Osteocyte (in vitro differentiated cells): Measurements from ENCODE around the gene TTC31. TPM values are rescaled to one million over a fixed set of nuclear protein-coding genes. Genes with fewer than 3 reads are reported as not detected.

Experiments
- DNase-seq: peaks from one replicate; pipeline ENCODE4 v3.0.0; 2021; ENCODE audit warnings: mixed read lengths; ENCODE audit not compliant: unreplicated experiment; ENCODE audit errors: extremely low spot score
- H3K27ac Mint-ChIP-seq: one replicate; pipeline ENCODE4 v1.8.0; 2021; ENCODE audit warnings: mild to moderate bottlenecking, mixed read lengths; ENCODE audit not compliant: unreplicated experiment
- H3K27me3 Mint-ChIP-seq: one replicate; pipeline ENCODE4 v1.8.0; 2021; ENCODE audit warnings: mixed read lengths; ENCODE audit not compliant: unreplicated experiment
- H3K36me3 Mint-ChIP-seq: one replicate; pipeline ENCODE4 v1.8.0; 2021; ENCODE audit warnings: mixed read lengths; ENCODE audit not compliant: unreplicated experiment
- H3K4me1 Mint-ChIP-seq: one replicate; pipeline ENCODE4 v1.8.0; 2021; ENCODE audit warnings: mixed read lengths; ENCODE audit not compliant: unreplicated experiment
- H3K4me3 Mint-ChIP-seq: one replicate; pipeline ENCODE4 v1.8.0; 2021; ENCODE audit warnings: mild to moderate bottlenecking, moderate library complexity, mixed read lengths; ENCODE audit not compliant: unreplicated experiment
- H3K9me3 Mint-ChIP-seq: one replicate; pipeline ENCODE4 v1.8.0; 2021; ENCODE audit warnings: mixed read lengths; ENCODE audit not compliant: unreplicated experiment
- total RNA-seq: library from RNA; stranded (reverse); gene quantifications from 2 replicates; pipeline ENCODE4 v1.2.1, GENCODE V29; 2021
- TF ChIP-seq, protein P1 (sequence below): fragments of 200-600 bp; sonication (generic); IDR thresholded peaks from 2 replicates; pipeline ENCODE4 v1.5.0; 2021; ENCODE audit warnings: antibody characterized with exemption, mild to moderate bottlenecking, moderate library complexity

TTC31 gene
- total RNA-seq, 1 donor from 2014 or later, result 24.2 TPM

DNA sequence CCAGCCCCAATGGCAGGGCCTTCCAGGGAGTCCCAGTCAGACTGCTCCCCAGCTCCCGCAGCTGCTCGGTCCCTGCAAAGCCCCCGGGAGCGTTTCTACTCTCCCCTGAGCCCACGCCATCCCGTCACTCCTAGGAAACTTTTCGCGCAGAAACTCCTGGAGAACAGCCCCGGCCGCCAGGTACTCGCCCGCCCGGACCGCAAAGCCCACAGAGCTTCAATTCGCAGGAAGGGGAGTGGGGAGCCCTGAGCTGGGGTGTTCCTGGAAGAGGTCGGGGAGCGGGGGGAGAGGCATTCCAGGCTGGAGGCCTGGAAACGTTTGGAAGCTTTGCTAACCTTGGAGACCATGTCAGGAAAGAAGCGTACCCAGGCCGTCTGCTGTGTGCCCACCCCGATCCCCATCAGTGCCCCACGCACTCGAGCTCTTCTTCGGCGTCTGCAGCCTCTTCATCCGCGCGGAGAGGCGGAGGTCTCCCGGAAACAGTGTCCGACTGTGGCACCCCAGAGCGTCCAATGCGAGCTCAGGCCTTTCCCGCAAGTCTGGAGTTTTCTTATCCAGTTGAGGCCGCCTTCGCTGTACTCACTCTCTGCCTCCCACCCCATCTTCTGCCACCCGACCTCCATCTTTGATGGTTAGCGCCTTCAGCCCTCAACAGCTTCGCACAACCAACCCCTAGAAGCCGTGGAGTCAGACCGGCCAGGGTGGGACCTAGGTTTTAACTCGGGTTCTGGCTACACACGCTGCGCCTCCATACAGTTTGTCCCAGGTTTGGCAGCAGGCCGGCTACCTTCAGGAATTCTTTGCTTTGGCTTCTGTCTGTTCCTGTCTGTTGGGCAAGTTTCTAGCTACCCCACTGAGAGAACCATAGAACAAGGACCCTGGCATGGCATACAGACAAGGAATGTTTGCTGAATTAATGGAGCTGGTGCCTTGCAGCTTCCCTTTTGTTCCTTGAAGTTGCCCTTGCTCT lies 20.9 kb downstream of the TTC31 start:
- TF ChIP-seq, protein P1, sequence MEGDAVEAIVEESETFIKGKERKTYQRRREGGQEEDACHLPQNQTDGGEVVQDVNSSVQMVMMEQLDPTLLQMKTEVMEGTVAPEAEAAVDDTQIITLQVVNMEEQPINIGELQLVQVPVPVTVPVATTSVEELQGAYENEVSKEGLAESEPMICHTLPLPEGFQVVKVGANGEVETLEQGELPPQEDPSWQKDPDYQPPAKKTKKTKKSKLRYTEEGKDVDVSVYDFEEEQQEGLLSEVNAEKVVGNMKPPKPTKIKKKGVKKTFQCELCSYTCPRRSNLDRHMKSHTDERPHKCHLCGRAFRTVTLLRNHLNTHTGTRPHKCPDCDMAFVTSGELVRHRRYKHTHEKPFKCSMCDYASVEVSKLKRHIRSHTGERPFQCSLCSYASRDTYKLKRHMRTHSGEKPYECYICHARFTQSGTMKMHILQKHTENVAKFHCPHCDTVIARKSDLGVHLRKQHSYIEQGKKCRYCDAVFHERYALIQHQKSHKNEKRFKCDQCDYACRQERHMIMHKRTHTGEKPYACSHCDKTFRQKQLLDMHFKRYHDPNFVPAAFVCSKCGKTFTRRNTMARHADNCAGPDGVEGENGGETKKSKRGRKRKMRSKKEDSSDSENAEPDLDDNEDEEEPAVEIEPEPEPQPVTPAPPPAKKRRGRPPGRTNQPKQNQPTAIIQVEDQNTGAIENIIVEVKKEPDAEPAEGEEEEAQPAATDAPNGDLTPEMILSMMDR, result no peak
- Mint-ChIP-seq H3K36me3 (peaks cover 16% of the 10 kb centered on the region), H3K4me3 (peak overlapping the region; percentile 71), H3K27ac (peak overlapping the region; percentile 83), H3K4me1 (peaks cover 73% of the 10 kb centered on the region), H3K9me3 (no peaks in the 10 kb centered on the region), H3K27me3 (peaks cover 27% of the 10 kb centered on the region)
- DNase-seq, result no peak

DNA sequence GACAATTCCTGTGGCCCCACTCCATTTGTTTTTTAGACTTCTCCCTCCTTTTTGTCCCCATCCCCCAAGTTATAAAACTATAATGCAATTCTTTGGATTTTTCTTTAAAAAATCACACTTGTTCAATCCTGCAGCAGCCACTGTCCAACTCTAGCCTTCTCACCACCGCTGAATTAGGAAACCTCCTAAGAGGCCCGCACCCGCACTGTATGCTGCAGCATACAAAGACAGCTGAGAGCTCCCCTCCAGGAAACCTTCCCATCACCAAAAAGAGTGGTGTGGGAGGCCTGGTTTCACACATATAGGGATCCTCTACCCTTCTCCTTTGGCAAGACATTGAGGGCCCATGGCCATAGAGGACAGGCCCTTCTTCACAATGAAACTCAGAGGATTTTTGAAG lies 21.7 kb downstream of the TTC31 start:
- Mint-ChIP-seq H3K27ac (peak overlapping the region; percentile 83), H3K4me3 (peak overlapping the region; percentile 71), H3K36me3 (peaks cover 16% of the 10 kb centered on the region), H3K27me3 (peaks cover 24% of the 10 kb centered on the region), H3K4me1 (peaks cover 68% of the 10 kb centered on the region), H3K9me3 (no peaks in the 10 kb centered on the region)
- TF ChIP-seq, protein P1, result no peak
- no peak for DNase-seq

- no peaks in the 10 kb centered on the region for H3K9me3 Mint-ChIP-seq
These were observed 22.8 kb downstream of the TTC31 start for GRCh38 chr2:74505448-74506246.

DNA sequence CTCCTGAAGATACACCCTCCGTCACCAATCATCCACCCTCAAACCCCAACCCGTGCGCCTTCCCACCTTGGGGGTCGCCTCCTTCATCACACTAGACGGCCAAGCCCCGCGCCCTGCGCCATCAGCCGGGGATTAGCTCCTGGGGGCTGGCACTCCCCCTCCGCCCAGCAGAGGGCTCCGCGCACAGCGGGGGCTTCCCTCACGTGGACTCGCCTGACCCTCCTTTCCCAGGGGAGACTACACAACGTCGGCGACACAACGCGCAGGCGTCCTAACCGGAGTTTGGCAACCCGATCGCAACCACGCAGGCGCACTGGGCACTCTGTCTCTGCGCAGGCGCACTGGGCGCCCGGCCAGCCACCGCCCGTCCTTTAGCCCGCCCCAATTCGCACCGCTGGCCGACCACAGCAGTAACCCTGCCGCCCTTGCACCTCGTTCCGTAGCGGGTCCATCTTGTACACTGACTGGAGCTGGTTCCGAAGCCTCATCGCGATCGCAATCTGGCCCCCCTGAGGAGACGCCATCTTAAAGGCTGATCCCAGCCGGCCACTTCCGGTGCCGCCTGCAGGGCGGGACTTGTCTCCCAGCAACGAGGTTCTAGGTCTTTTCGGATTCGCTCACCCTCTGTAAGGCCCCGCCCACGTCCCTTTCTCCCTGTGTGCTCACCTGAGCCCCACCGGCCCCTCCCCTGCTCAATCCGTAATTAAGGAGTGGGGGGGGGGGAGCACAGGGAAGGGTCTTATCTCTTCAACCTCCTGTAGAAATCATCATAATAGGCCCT lies 24.5 kb downstream of the TTC31 start, which contains the start of gene PCGF1:
Gene PCGF1 (minus strand): TSS at position 551 of the 781 bp plus-strand sequence. CDS start 27 bp downstream, at position 524.
- H3K4me1 Mint-ChIP-seq, result peaks cover 58% of the 10 kb centered on the region
- H3K27me3 Mint-ChIP-seq, result peaks cover 34% of the 10 kb centered on the region
- H3K9me3 Mint-ChIP-seq, result no peaks in the 10 kb centered on the region
- DNase-seq, result peak; percentile 98
- peak within 1 kb of the TSS; percentile 98 for H3K4me3 Mint-ChIP-seq
- peak within 1 kb of the TSS; percentile 100 for H3K27ac Mint-ChIP-seq
- TF ChIP-seq, protein P1, result peak; percentile 49
- peaks cover 20% of the 10 kb centered on the region for H3K36me3 Mint-ChIP-seq

More at GRCh38 chr2:74505448-74506246, 22.8 kb downstream of the TTC31 start:
- Mint-ChIP-seq H3K4me3 (peak overlapping the region; percentile 98), H3K27ac (peak overlapping the region; percentile 83), H3K36me3 (peaks cover 20% of the 10 kb centered on the region), H3K27me3 (peaks cover 27% of the 10 kb centered on the region), H3K4me1 (peaks cover 64% of the 10 kb centered on the region)
- DNase-seq, result no peak
- TF ChIP-seq, protein P1, result no peak
